ENCODE measurements around the gene PRSS1. TPM values are rescaled to one million over a fixed set of nuclear protein-coding genes. Genes with fewer than 3 reads are reported as not detected.
"Not testable (repeated sequence)": the region's sequence is repeated elsewhere in the genome, so short reads cannot be mapped to it uniquely, and the experiment has no call there.

Gene PRSS1
- total and polyA plus RNA-seq, 2 donors = 3.0 TPM; not detected in 1

DNA sequence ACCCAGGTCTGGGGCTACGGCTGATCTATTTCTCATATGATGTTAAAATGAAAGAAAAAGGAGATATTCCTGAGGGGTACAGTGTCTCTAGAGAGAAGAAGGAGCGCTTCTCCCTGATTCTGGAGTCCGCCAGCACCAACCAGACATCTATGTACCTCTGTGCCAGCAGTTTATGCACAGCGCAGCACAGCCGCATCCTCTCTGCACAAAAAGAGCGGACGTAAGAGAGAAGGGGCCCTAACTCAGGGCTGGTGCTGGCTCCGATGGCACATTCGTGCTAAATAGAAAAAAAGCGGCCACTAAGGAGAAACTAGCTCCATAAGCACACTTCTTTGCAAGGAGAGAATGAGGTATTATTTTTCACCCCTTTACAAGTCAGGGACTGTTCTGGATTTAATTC, 28.3 kb upstream of the PRSS1 start:
- H3K4me1 ChIP-seq (ENCODE audit: insufficient read depth) = no peaks in the 10 kb centered on the region
- WGBS = 88% methylated on average over 10 of the region's 10 CpGs
- no peak overlapping the region for H3K4me3 ChIP-seq (ENCODE audit: low read depth, low read length)
- H3K27ac ChIP-seq (ENCODE audit: low read depth) = no peak overlapping the region
- no peaks in the 10 kb centered on the region for H3K36me3 ChIP-seq (ENCODE audit: insufficient read depth)
- no peak for DNase-seq (ENCODE audit: extremely low spot score)

DNA sequence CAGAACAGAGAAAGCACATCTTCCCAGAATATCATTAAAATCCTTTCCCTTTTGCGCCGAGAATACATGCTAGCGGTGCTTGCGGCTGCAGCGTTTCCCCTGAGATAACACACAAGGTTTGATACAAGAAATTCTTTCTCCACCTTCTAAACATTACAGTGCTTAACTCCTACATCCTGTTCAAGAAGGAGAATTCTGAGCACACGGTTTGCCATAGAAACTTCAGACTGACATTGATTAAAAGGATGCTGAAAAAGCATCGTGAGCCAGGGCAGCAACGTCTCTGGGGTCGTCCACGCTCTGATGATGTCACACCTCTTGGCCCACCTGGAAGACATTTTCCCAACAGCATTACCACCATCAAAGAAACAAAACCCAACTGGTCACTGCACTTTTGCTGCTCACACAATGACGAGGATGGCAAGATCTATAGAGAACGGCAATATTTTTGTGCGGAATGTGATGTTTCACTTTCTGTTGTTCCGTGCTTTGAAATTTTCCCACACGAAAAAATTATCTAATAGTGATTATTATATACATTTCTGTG, 27.0 kb upstream of the PRSS1 start:
- Histone ChIP-seq H3K4me1 (ENCODE audit: insufficient read depth) (no peaks in the 10 kb centered on the region), H3K36me3 (ENCODE audit: insufficient read depth) (no peaks in the 10 kb centered on the region), H3K27ac (ENCODE audit: low read depth) (no peak overlapping the region), H3K4me3 (ENCODE audit: low read depth, low read length) (no peak overlapping the region)
- no peak for DNase-seq (ENCODE audit: extremely low spot score)
- 65% methylated on average over 15 of the region's 15 CpGs for WGBS

DNA sequence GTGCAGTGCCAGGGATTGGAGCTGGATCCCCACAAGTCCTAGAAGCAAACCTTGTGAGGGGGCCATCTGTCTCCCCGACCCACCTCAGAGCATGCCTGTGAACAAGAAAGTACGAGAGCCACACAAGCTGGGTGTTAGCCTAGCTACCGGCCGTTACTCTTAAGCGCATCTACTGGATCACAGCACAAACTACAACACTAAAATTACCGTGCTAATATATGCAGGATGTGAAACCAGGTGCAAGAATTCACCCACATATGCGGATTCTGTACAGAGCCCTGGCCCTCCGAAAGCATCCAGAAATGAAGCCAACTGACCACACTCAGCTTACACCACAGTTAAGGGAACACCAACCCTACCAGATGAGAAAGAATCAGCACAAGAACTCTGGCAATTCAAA, 16.0 kb upstream of the PRSS1 start:
- WGBS = 84% methylated on average over 8 of the region's 8 CpGs
- H3K27ac ChIP-seq (ENCODE audit: low read depth) = no peak overlapping the region
- no peak overlapping the region for H3K4me3 ChIP-seq (ENCODE audit: low read depth, low read length)
- H3K36me3 ChIP-seq (ENCODE audit: insufficient read depth) = no peaks in the 10 kb centered on the region
- DNase-seq (ENCODE audit: extremely low spot score) = no peak
- no peaks in the 10 kb centered on the region for H3K4me1 ChIP-seq (ENCODE audit: insufficient read depth)

DNA sequence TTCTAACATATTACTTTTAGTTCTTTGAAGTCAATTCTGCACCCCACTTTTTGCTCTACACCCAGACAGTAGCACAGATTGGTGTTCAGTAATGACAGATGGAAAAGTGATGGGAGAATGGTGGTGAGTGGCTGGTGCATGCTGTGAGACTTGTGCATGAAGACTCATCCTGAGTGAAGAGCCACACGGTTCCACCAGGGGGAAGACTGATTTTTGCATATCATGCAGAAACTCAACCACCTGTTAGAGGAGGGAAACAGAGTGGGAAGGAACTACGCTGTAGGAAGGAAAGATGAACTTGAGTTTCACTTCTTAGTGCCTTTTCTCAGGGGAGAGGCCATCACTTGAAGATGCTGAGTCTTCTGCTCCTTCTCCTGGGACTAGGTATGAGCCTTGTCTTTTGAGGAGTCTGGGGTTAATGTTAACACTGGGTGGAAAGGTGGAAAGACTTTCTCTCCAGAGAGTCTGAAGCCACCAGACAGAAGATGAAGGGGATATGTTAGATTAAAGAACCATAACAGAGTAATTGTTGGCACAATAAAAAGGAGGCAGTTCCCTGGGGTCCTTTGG, 9.3 kb upstream of the PRSS1 start:
- H3K4me1 ChIP-seq (ENCODE audit: insufficient read depth) = no peaks in the 10 kb centered on the region
- no peak overlapping the region for H3K27ac ChIP-seq (ENCODE audit: low read depth)
- H3K4me3 ChIP-seq (ENCODE audit: low read depth, low read length) = no peak overlapping the region
- 55% methylated on average over 2 of the region's 2 CpGs for WGBS
- no peak for DNase-seq (ENCODE audit: extremely low spot score)
- no peaks in the 10 kb centered on the region for H3K36me3 ChIP-seq (ENCODE audit: insufficient read depth)

DNA sequence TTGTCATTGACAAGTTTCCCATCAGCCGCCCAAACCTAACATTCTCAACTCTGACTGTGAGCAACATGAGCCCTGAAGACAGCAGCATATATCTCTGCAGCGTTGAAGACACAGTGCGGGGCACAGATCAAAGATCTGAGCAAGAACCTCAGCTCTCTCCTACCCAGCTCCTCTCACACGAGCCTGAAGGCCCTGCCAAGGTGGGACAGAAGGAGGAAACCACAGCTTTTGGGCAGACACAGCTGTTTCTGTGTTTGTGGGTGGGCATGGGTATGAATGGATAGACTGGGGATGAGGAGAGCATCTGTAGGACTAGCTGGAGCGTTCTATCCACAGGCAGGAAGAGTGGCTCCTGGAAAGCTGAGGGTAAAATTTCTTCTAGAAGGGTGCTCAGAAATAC, 8.5 kb upstream of the PRSS1 start:
- Histone ChIP-seq H3K27ac (ENCODE audit: low read depth) (no peak overlapping the region), H3K36me3 (ENCODE audit: insufficient read depth) (no peaks in the 10 kb centered on the region), H3K4me1 (ENCODE audit: insufficient read depth) (no peaks in the 10 kb centered on the region), H3K4me3 (ENCODE audit: low read depth, low read length) (no peak overlapping the region)
- DNase-seq (ENCODE audit: extremely low spot score) = no peak
- WGBS = 73% methylated on average over 5 of the region's 5 CpGs

DNA sequence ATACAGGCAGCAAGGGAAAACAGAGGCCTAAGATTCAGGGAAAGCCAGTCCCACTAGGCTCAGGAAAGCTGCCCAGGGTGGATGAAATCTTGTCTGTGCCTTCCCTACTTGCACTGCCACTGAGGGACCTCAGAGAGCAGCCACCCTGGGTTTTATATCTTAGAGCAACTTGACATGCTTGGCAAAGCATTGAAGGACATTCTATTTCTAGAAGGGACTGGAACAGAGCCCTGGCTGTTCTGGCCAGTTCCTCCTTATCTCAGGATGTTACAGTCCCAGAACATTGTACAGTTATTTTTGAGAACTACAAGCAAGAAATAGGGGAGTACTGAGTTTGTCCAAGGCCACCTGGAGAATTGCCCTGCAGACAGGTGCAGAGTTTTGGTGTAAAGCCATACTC, 7.3 kb upstream of the PRSS1 start:
- H3K36me3 ChIP-seq (ENCODE audit: insufficient read depth); H3K4me1 ChIP-seq (ENCODE audit: insufficient read depth); DNase-seq (ENCODE audit: extremely low spot score): not testable (repeated sequence)

DNA sequence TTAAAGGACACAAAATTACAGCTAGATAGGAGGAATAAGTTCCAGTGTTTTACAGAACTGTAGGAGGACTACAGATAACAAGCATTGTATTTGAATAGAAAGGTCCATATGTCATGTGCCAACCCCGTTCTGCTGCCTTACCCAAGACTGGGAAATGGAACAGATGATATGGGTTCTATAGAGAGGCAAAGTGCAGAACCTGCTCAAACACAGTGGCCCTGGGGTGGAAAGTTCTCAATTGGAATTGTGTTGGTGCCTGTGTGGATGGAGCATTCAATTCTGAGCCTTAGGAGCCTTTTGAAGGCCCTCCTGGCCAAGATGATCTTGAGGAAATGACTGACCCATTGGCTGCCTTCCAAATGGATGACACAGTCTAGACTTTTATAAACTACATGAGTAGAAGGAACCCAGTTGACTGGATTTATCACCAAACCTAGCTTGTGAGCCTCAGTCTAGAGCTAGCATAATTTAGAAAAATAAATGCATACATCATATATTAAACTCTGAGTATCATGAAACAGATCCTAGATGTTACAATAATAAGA, 4.1 kb upstream of the PRSS1 start:
- DNase-seq (ENCODE audit: extremely low spot score) = no peak
- no peaks in the 10 kb centered on the region for H3K36me3 ChIP-seq (ENCODE audit: insufficient read depth)
- no peak overlapping the region for H3K27ac ChIP-seq (ENCODE audit: low read depth)
- H3K4me3 ChIP-seq (ENCODE audit: low read depth, low read length) = no peak overlapping the region
- WGBS = 51% methylated on average over 1 of the region's 1 CpG
- H3K4me1 ChIP-seq (ENCODE audit: insufficient read depth) = no peaks in the 10 kb centered on the region

More for the DNA sequence above, 7.3 kb upstream of the PRSS1 start:
- H3K27ac ChIP-seq (ENCODE audit: low read depth); H3K4me3 ChIP-seq (ENCODE audit: low read depth, low read length): not testable (repeated sequence)

DNA sequence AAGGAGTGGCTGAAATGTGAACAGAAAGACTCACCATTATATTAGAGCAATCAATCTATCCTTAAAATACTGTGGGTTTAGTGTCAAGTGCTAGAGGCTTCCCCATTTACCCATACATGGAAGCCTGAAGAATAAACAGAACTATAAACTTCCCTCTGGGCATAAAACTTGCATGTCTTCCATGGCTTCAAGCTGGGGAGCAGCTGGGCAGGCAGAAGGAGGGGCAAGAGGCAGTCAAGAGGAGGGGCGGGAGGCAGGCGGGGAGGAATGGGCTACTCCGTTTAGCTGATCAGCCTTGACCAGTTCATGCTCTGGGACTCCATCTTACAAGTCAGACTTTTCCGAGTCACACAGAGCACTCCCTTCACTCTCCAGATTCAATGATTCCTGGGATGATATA, 3.5 kb upstream of the PRSS1 start:
- DNase-seq (ENCODE audit: extremely low spot score) = no peak
- 62% methylated on average over 4 of the region's 4 CpGs for WGBS

DNA sequence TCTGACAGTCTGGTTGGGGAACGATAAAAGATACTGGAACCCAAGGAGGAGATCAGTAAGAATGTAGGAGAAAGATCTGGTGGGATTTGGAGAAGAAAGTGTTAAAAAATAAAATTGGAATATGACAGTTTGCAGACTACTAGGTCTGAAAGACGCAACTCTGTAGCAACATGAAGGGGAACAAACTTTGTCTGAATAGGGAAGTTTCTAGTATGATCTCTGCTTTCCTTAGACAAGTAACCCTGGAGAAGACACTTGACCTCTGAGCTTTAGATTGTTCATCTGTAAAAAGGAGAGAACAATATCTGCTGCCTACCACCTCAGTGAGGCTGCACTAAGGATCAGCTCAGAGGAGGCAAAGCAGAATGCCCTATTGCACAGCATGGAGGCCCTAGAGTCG, 3.0 kb upstream of the PRSS1 start:
- Histone ChIP-seq H3K36me3 (ENCODE audit: insufficient read depth) (no peaks in the 10 kb centered on the region), H3K27ac (ENCODE audit: low read depth) (no peak overlapping the region), H3K4me1 (ENCODE audit: insufficient read depth) (no peaks in the 10 kb centered on the region), H3K4me3 (ENCODE audit: low read depth, low read length) (no peak overlapping the region)
- WGBS = 79% methylated on average over 3 of the region's 3 CpGs
- DNase-seq (ENCODE audit: extremely low spot score) = no peak

More for the DNA sequence above, 3.5 kb upstream of the PRSS1 start:
- Histone ChIP-seq H3K4me1 (ENCODE audit: insufficient read depth) (no peaks in the 10 kb centered on the region), H3K36me3 (ENCODE audit: insufficient read depth) (no peaks in the 10 kb centered on the region), H3K4me3 (ENCODE audit: low read depth, low read length) (no peak overlapping the region), H3K27ac (ENCODE audit: low read depth) (no peak overlapping the region)

DNA sequence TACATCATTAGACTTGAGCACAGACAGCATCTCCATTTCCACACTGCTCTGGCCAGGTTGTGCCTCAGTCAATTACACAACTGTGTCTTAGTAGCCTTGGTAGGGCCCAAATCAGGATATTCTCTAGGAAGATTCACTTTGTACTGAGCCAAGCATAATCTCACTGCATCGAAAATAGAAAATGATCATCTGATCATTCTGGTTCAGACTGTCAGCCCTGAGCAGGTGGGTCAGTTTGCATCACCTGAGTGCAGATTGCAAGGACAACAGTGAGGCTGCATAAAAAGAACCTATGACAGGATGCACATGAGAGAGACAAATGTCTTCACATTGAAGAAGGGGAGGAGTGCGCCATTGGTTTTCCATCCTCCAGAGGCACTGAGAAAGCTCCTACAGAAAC, 862 bp upstream of the PRSS1 start:
- not testable (repeated sequence) for H3K4me1 ChIP-seq (ENCODE audit: insufficient read depth); H3K36me3 ChIP-seq (ENCODE audit: insufficient read depth); DNase-seq (ENCODE audit: extremely low spot score); H3K27ac ChIP-seq (ENCODE audit: low read depth); H3K4me3 ChIP-seq (ENCODE audit: low read depth, low read length)
- WGBS = 89% methylated on average over 2 of the region's 2 CpGs

DNA sequence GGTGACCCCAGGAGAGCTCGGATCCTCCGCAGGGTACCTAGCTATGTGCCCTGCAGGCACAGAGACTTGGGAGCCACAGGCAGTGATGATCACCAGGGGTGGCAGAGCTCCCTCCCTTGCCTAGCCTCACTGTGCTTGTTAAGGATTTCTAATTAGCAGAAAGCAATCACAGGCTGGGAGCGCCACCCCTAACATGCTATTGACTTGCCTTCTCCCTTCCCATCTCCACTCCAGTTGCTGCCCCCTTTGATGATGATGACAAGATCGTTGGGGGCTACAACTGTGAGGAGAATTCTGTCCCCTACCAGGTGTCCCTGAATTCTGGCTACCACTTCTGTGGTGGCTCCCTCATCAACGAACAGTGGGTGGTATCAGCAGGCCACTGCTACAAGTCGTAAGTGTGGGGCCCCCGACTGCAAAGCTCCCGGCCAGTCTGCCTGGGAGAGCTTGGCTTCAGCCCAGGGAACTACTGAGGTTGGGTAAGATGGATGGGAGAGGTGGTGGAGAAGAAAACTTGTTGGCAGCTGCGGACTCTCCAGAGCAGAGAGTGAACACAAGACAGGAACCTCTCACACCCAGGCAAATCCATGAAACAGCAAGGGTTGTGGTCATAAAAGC, 1.2 kb downstream of the PRSS1 start:
- Histone ChIP-seq H3K4me3 (ENCODE audit: low read depth, low read length) (no peak overlapping the region), H3K27ac (ENCODE audit: low read depth) (no peak overlapping the region), H3K4me1 (ENCODE audit: insufficient read depth) (no peaks in the 10 kb centered on the region), H3K36me3 (ENCODE audit: insufficient read depth) (no peaks in the 10 kb centered on the region)
- DNase-seq (ENCODE audit: extremely low spot score) = no peak
- 59% methylated on average over 9 of the region's 9 CpGs for WGBS

DNA sequence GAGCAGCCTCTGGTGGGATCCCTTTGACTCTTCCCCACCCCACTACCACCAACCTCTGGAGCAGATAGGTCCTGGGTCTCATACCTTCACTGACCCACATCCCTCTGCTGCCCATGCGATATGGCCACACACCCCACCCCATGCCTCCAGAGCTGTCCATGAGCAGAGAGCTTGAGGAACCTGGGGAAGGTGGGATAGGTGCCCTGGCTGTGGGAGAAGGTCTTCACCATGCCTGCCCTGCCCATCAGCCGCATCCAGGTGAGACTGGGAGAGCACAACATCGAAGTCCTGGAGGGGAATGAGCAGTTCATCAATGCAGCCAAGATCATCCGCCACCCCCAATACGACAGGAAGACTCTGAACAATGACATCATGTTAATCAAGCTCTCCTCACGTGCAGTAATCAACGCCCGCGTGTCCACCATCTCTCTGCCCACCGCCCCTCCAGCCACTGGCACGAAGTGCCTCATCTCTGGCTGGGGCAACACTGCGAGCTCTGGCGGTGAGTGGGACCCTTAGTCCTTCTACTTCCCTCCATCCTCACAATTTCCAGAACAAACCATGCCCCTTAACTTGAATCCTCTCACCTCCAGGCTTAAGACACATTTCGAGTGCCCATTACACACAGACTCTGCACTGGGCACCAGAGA, 2.4 kb downstream of the PRSS1 start:
- H3K27ac ChIP-seq (ENCODE audit: low read depth); H3K36me3 ChIP-seq (ENCODE audit: insufficient read depth); H3K4me3 ChIP-seq (ENCODE audit: low read depth, low read length); H3K4me1 ChIP-seq (ENCODE audit: insufficient read depth); DNase-seq (ENCODE audit: extremely low spot score): not testable (repeated sequence)
- 86% methylated on average over 14 of the region's 14 CpGs for WGBS

DNA sequence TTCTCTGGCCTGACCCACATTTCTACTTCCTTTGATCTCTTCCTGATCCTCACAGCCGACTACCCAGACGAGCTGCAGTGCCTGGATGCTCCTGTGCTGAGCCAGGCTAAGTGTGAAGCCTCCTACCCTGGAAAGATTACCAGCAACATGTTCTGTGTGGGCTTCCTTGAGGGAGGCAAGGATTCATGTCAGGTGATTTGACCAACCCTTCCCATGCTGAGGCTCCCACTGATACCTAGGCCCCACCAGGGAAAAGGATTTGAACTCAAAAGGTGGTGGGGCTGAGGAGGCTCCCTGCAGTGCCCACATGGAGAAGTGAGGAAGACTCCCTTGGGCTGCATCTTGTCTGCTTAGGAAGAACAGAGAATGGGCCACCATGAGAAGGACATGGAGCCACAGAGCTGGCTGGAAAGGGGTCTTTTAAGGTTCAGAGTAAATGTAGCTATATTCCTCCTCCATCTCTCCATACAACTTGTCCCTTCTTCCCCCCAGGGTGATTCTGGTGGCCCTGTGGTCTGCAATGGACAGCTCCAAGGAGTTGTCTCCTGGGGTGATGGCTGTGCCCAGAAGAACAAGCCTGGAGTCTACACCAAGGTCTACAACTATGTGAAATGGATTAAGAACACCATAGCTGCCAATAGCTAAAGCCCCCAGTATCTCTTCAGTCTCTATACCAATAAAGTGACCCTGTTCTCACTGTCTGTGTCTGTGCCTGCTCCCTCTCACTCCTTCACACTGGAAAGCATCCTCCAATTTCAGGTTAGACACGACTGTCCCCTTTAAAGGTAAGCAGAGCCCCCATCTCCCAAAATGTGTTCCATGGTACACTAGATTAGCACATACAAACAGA, 3.3 kb downstream of the PRSS1 start:
- H3K27ac ChIP-seq (ENCODE audit: low read depth) = no peak overlapping the region
- H3K4me3 ChIP-seq (ENCODE audit: low read depth, low read length) = no peak overlapping the region
- H3K4me1 ChIP-seq (ENCODE audit: insufficient read depth) = no peaks in the 10 kb centered on the region
- no peak for DNase-seq (ENCODE audit: extremely low spot score)
- WGBS = 61% methylated on average over 3 of the region's 3 CpGs
- H3K36me3 ChIP-seq (ENCODE audit: insufficient read depth) = no peaks in the 10 kb centered on the region

Measured in urinary bladder (tissue), 4 donors.